ENCODE results near the gene ZNF30.
A peak's percentile ranks its signal among the peaks of the same experiment; 100 is the strongest.
"Not testable (repeated sequence)": the region's sequence is repeated elsewhere in the genome, so short reads cannot be mapped to it uniquely, and the experiment has no call there.

ZNF30 gene

DNA sequence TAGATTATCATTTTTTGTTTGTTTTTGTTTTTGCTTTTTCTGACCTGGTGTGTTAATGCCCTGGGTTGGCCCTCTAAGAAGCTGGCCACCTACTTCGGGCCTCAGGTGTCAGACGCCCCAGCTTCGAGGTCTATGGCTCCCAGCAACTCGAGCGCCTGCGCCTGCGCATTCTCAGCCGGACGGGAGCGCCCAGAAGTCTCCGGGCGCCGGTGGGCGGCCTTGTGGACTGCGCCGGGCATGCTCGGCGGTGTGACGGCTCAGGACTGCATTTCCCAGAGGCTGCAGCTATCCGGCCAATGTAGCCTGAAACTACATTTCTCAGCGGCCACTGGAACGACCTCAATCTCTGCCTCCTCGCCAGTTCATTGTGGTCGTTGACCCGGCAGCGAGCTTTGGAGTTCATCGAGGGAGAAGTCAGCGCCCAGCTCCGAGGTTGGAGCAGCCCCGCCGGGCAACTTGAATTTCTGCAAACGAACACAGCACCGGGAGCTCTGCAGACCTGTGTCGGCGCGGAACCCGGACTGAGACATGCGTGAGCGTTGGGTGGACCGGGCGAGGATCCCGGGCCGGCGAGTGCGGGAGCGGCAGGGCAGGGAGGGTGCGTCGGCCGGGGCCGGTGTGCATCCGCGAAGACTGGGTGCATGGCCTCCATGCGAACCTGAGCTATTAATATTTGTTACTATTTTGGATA, at the start of gene ZNF30:
TSS of gene ZNF30 (plus strand) at position 219 of the 691 bp plus-strand sequence. CDS start 3,045 bp downstream, outside the sequence.
- DNase-seq (ENCODE audit: low spot score): peak; percentile 92

- DNase-seq (ENCODE audit: low spot score): no peak
These were observed 47.1 kb upstream of the ZNF30 start for GRCh38 chr19:34879563-34879962.

DNA sequence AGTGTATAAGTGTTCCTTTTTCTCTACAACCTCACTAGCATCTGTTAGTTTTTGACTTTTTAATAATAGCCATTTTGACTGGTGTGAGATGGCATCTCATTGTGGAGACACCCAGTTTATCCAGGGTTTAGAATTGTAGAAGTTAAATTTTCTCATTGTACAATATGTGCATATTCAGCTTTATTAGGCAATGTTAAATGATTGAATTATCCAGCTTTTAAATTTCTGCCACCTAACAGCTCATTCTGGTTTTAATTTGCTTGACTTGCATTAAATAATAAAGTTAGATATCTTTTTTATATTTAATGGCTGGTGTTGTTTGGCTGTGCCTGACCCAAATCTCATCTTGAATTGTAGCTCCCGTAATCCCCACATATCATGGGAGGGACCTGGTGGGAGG, 46.7 kb upstream of the ZNF30 start:
- DNase-seq (ENCODE audit: low spot score): no peak

DNA sequence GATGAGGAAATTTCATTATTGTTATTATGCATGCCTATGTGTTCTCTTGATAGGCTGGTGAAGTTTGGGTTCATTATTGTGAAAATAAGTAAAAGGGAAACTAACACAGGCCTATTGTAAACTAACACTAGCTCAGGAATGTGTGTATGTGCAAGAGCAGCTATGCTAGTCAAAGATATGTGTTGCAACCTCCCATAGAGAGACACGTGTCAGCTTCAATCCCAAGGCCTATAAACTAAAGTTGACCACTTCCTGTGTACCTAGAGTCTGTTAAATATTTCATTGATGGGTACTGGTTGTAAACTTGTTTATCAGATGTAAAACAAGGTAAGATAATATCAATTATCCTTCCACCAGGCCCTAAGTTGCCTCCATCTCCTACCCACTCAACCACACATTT, 44.7 kb upstream of the ZNF30 start:
- no peak for DNase-seq (ENCODE audit: low spot score)

DNA sequence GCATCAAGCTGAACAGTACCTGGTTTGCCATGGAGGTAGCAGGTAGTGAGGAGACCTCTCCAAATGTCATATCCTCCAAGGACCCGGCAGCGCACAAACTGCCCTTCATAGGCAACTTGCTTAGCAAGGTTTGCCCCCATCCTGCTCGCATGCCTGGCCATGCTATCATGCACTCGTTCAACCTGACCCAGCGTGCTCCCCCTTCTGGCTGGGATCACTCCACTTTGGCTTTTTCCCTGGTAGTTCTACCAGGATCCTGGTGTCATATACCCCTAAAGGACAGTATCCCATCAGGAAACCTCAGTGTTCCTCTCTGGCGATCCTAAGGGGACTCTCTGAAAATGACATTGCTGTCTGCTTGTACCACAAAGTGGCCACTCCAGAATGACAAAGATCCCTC, 38.6 kb upstream of the ZNF30 start:
- no peak for DNase-seq (ENCODE audit: low spot score)

GRCh38 chr19:34900245-34900644, 26.5 kb upstream of the ZNF30 start:
- no peak for DNase-seq (ENCODE audit: low spot score)

DNA sequence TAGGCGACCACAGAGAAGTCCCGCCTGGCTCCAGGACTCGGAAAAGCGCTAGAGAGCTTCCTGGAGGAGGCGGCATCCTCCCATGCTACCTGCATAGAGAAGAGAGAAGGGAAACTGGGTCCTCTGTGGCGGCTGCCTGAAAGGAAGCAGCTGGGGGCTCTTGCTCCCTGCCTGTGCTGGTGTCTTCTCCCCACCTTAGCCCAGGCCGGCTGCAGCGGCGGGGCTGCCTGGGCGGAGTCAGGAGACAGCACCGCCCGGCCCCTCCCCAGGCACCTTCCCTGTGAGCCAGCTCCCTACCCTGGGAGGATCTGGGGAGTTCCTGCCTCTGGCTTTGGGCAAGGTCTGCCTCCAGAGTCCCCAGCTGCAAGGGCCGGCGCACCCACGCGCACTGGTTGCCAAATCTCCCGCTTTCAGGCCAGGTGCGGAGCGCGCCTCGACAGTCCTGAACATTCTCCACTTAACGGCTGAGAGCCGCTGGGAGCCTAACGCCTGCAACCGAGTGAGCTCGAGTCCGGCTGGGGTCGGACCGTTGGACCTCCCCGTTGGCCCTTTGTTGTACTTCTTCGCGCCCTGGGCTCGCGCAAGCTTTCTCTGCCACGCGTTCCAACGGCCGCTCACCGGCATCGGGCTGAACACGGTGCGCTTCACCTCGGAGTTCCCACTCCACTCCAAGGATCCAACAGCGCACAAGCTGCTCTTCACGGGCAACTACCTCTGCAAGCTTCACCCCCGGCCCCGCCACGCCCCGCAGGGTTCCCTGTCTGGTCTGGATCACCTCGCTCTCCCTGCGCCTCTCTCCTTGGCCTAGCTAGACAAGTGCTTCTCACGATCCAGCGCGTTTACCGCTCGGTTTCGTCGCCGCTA, 21.8 kb upstream of the ZNF30 start:
- no peak for DNase-seq (ENCODE audit: low spot score)

GRCh38 chr19:34910770-34911169, 15.9 kb upstream of the ZNF30 start:
- no peak for DNase-seq (ENCODE audit: low spot score)

GRCh38 chr19:34917144-34917543, 9.6 kb upstream of the ZNF30 start:
- DNase-seq (ENCODE audit: low spot score): not testable (repeated sequence)

GRCh38 chr19:34918190-34918589, 8.5 kb upstream of the ZNF30 start:
- DNase-seq (ENCODE audit: low spot score): no peak

DNA sequence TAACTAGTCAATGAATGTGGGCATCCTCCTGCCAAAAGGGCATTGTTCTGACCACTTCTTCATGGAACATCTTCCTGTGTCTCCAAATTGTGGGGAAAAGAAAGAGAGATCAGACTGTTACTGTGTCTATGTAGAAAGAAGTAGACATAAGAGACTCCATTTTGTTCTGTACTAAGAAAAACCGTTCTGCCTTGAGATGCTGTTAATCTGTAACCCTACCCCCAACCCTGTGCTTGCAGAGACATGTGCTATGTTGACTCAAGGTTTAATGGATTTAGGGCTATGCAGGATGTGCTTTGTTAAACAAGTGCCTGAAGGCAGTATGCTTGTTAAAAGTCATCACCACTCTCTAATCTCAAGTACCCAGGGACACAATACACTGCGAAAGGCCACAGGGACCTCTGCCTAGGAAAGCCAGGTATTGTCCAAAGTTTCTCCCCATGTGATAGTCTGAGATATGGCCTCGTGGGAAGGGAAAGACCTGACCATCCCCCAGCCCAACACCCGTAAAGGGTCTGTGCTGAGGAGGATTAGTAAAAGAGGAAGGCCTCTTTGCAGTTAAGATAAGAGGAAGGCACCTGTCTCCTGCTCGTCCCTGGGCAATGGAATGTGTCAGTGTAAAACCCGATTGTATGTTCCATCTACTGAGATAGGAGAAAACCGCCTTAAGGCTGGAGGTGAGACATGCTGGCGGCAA, 6.5 kb upstream of the ZNF30 start:
- DNase-seq (ENCODE audit: low spot score): not testable (repeated sequence)

GRCh38 chr19:34925278-34925855, 1.3 kb upstream of the ZNF30 start:
- DNase-seq (ENCODE audit: low spot score): no peak

DNA sequence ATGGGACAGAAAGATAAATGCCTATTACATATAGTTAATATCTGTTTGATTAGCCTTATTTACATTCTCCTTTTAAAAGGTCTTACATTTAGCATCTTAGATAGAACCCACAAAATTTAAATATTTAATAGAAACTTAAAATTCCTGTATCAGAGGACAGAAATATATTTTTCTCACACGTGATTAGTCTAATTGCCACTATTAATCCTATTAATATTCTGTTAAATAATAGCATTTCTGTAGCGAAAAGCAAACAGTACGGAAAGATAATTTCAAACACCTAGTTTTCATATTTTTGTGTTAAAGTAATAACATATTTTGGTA, 380 bp upstream of the ZNF30 start:
- DNase-seq (ENCODE audit: low spot score): no peak

DNA sequence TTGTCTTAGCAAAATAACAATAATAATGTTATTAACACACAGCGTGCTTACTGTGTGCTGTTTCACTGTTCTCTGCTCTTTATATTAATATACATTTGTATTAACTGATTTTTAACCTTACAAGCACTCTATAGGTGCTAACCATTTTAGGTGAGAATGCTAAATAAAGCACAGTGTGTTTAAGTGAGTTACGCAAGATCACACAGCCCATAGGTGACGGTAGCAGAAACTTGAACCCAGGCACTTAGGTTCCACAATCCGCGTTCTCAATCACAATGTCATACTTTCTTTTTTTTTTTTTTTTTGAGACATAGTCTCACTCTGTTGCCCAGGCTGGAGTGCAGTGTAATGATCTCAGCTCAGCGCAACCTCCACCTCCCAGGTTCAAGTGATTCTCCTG, 5.8 kb downstream of the ZNF30 start:
- DNase-seq (ENCODE audit: low spot score): no peak

DNA sequence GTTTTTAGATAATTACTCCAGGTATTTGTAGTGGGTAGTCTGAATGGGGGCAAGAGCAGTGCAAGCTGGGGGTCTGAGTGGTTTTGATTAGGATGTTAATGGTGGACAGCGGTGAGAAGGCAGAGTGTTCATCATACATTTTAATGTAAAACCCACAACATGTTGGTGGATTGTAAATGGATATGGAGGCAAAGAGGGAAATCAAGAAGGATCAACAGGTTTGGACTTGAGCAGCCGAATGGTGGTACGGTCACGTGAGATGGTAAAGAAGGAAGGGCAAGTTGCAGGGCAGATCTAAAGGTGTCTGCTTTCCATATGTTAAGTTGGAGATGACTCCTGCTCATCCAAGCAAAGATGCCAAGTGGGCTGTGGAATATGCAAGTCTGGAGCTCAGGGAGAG, 9.5 kb downstream of the ZNF30 start:
- no peak for DNase-seq (ENCODE audit: low spot score)

GRCh38 chr19:34938886-34939285, 12.2 kb downstream of the ZNF30 start:
- DNase-seq (ENCODE audit: low spot score): no peak

DNA sequence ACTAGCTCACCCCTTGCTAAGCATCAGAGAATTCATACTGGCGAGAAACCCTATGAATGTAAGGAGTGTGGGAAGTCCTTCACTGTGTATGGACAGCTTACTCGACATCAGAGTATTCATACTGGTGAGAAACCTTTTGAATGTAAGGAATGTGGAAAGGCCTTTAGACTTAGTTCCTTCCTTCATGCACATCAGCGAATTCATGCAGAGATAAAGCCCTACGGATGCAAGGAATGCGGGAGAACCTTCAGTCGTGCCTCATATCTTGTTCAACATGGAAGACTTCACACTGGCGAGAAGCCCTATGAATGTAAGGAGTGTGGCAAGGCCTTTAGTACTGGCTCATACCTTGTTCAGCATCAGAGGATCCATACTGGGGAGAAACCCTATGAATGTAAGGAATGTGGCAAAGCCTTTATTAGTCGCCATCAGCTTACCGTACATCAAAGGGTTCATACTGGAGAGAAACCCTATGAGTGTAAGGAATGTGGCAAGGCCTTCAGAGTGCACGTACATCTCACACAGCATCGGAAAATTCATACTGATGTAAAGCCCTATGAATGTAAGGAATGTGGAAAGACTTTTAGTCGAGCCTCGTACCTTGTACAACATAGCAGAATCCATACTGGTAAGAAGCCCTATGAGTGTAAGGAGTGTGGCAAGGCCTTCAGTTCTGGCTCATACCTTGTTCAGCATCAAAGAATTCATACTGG, 17.3 kb downstream of the ZNF30 start:
- no peak for DNase-seq (ENCODE audit: low spot score)

GRCh38 chr19:34953092-34953491, 26.4 kb downstream of the ZNF30 start:
- DNase-seq (ENCODE audit: low spot score): no peak

DNA sequence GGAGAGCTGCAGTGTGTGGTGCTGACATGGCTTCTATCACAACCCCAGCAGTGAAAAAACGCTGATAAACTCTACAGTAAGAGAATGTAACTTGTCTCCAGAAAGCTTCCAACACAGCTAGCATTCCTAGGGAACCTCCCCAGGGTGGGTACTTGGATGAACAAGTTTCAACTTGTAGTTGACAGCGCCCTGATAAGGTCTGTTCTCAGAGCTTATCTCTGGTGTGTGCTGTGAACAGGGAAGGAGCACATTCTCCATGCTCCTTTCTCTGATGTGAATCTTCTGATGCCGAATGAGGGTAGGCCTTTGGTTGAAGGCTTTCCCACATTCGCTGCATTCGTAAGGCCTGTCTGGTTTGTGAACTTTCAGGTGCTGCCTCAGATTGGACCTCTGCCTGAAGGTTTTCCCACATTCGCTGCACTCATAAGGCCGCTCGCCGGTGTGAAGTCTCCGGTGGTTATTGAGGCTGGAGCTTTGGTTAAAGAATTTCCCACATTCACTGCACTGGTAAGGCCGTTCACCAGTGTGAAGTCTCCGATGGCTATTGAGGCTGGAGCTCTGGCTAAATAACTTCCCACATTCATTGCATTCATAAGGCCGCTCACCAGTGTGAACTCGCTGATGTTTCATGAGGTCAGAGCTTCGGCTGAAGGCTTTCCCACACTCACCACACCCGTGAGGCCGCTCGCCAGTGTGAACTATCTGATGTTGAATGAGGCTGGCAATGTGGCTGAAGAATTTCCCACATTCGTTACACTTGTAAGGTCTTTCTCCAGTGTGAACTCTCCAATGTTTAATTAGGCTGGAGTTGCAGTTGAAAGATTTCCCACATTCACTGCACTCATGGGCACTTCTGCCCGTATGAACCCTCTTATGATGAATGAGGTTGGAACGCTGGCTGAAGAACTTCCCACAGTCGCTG, 31.4 kb downstream of the ZNF30 start:
- no peak for DNase-seq (ENCODE audit: low spot score)

DNA sequence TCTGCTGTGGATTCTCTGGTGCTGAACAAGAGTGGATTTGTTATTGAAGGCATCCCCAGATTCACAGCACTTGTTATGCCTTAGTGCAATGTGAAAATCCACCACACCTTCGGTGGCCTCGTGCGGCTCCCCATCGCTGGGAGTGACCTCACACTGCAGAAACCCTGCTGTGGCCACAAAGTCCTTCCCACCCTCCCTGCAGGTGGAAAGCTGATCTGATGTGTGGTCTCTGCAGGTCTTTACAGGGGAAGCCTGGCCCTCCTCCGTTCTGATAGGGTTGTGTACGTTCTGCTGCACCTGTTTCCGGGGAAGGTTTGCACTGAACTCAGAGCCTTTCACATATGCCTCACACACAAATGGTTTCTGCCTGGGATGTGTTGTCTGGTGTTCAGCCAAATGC, 32.3 kb downstream of the ZNF30 start:
- no peak for DNase-seq (ENCODE audit: low spot score)
